CD14-positive monocyte (primary cell): Measurements from ENCODE around the gene MST1R. TPM values are rescaled to one million over a fixed set of nuclear protein-coding genes. Genes with fewer than 3 reads are reported as not detected.
A peak's percentile ranks its signal among the peaks of the same experiment; 100 is the strongest.

Experiments
- DNase-seq, 3 donors: peaks; one replicate each; pipeline ENCODE4 v3.0.0-alpha.2; 2011 to 2022
- H2AFZ ChIP-seq: 2 replicates; pipeline ENCODE4 v1.6.0; 2012; ENCODE audit warnings: mild to moderate bottlenecking, low read depth, low read length, inconsistent platforms; ENCODE audit not compliant: insufficient read depth, poor library complexity, severe bottlenecking
- H3K27ac ChIP-seq, 2 donors: 1 replicate in 1 of 2; 2 replicates in 1 of 2; pipeline ENCODE4 v1.5.1; 2012 to 2013; ENCODE audit warnings: low read length in 2 of 2, control low read depth in 1 of 2, inconsistent platforms in 1 of 2, low read depth in 1 of 2, mild to moderate bottlenecking in 1 of 2
- H3K27me3 ChIP-seq, 2 donors: one replicate each; pipeline versions ENCODE4 v1.6.0 to v1.6.1; 2011 to 2013; ENCODE audit warnings: low read length in 2 of 2; ENCODE audit not compliant: control insufficient read depth in 2 of 2, insufficient read depth in 2 of 2
- H3K36me3 ChIP-seq, 2 donors: replicated peaks in 1 of 2; 1 replicate in 1 of 2; 2 replicates in 1 of 2; pipeline versions ENCODE4 v1.5.1 to v1.6.1; 2012 to 2013; ENCODE audit warnings: low read length in 2 of 2, control low read depth in 1 of 2, inconsistent platforms in 1 of 2, mild to moderate bottlenecking in 1 of 2; ENCODE audit not compliant: insufficient read depth in 2 of 2, control insufficient read depth in 1 of 2
- H3K4me1 ChIP-seq, 2 donors: 1 replicate in 1 of 2; 2 replicates in 1 of 2; pipeline versions ENCODE4 v1.5.1 to v1.6.1; 2012 to 2013; ENCODE audit warnings: low read length in 2 of 2, control low read depth in 1 of 2, inconsistent platforms in 1 of 2, mild to moderate bottlenecking in 1 of 2, moderate library complexity in 1 of 2; ENCODE audit not compliant: insufficient read depth in 2 of 2, control insufficient read depth in 1 of 2
- H3K4me2 ChIP-seq: replicated peaks from 2 replicates; pipeline ENCODE3; 2012; ENCODE audit warnings: low read length, moderate library complexity, mild to moderate bottlenecking; ENCODE audit not compliant: poor library complexity, severe bottlenecking; ENCODE audit errors: extremely low read depth
- H3K4me3 ChIP-seq, 3 experiments: fragments of 200-600 bp in 1 of 3; sonication (generic) in 1 of 3; replicated peaks in 1 of 3; 1 replicate in 2 of 3; 2 replicates in 1 of 3; pipeline ENCODE4 v1.5.1; 2011 to 2013; ENCODE audit warnings: low read length in 3 of 3, mild to moderate bottlenecking in 3 of 3, control low read depth in 2 of 3, low read depth in 2 of 3, inconsistent platforms in 1 of 3, moderate library complexity in 1 of 3
- H3K79me2 ChIP-seq: 2 replicates; pipeline ENCODE4 v1.6.0; 2012; ENCODE audit warnings: mild to moderate bottlenecking, control low read depth, inconsistent platforms, low read length, moderate library complexity; ENCODE audit not compliant: insufficient read depth
- H3K9ac ChIP-seq: 2 replicates; pipeline ENCODE4 v1.6.0; 2017; ENCODE audit warnings: low read length, mild to moderate bottlenecking; ENCODE audit not compliant: insufficient read depth, poor library complexity, severe bottlenecking
- H3K9me3 ChIP-seq, 2 donors: replicated peaks in 1 of 2; 1 replicate in 1 of 2; 2 replicates in 1 of 2; pipeline versions ENCODE4 v1.5.1 to v1.6.1; 2012 to 2013; ENCODE audit warnings: low read length in 2 of 2, control low read depth in 1 of 2; ENCODE audit not compliant: control insufficient read depth in 1 of 2, insufficient read depth in 1 of 2
- H4K20me1 ChIP-seq: 2 replicates; pipeline ENCODE4 v1.6.0; 2012; ENCODE audit warnings: mild to moderate bottlenecking, low read length, control low read depth, moderate library complexity; ENCODE audit not compliant: insufficient read depth
- H3K27ac Mint-ChIP-seq, 7 donors: one replicate each; pipeline ENCODE4 v1.8.0; 2020; ENCODE audit warnings: mild to moderate bottlenecking in 7 of 7, mixed read lengths in 7 of 7, moderate library complexity in 6 of 7, inconsistent platforms in 2 of 7
- H3K27me3 Mint-ChIP-seq, 3 donors: one replicate each; pipeline ENCODE4 v1.8.0; 2021 to 2022; ENCODE audit warnings: low read depth in 3 of 3, mild to moderate bottlenecking in 3 of 3, mixed read lengths in 3 of 3, moderate library complexity in 3 of 3, inconsistent platforms in 1 of 3
- H3K36me3 Mint-ChIP-seq, 2 donors: one replicate each; pipeline ENCODE4 v1.8.0; 2020; ENCODE audit warnings: mixed read lengths in 2 of 2, inconsistent platforms in 1 of 2, mild to moderate bottlenecking in 1 of 2
- H3K4me1 Mint-ChIP-seq: one replicate; pipeline ENCODE4 v1.8.0; 2020; ENCODE audit warnings: mild to moderate bottlenecking, mixed read lengths
- H3K4me3 Mint-ChIP-seq, 2 donors: one replicate each; pipeline ENCODE4 v1.8.0; 2020; ENCODE audit warnings: mild to moderate bottlenecking in 2 of 2, mixed read lengths in 2 of 2, moderate library complexity in 1 of 2
- H3K9me3 Mint-ChIP-seq, 7 donors: one replicate each; pipeline ENCODE4 v1.8.0; 2020 to 2022; ENCODE audit warnings: mixed read lengths in 7 of 7, mild to moderate bottlenecking in 6 of 7, moderate library complexity in 6 of 7, inconsistent platforms in 2 of 7
- CTCF ChIP-seq: fragments of 200-600 bp; IDR thresholded peaks from one replicate; pipeline ENCODE4 v1.8.0; 2022; ENCODE audit warnings: antibody characterized with exemption, mild to moderate bottlenecking
- WGBS: methylation state at CpG from one replicate; pipeline ENCODE4 v1.1.5; 2013; ENCODE audit warnings: missing lambda C conversion rate; ENCODE audit not compliant: insufficient coverage; 5-methylcytosine and 5-hydroxymethylcytosine counted together
- intact Hi-C, 2 donors: fragments of 100-400 bp; cut with micrococcal nuclease; formaldehyde crosslinking; loops; one replicate each; pipeline versions ENCODE4 v1.15.0 to v1.15.1; 2023
- polyA plus RNA-seq, 3 donors: library from polyadenylated mRNA; depleted of rRNA in 1 of 3; unstranded in 2 of 3; stranded (reverse) in 1 of 3; fragments of 300-500 nt in 2 of 3; fragments of >200 nt in 1 of 3; fragmentation: Illumina TruSeq in 2 of 3; gene quantifications; 1 replicate in 2 of 3; 2 replicates in 1 of 3; pipeline ENCODE4 v1.2.3, GENCODE V29; 2012 to 2021

Gene MST1R
- polyA plus RNA-seq, 3 donors, result 0.25 TPM; not detected in 2

DNA sequence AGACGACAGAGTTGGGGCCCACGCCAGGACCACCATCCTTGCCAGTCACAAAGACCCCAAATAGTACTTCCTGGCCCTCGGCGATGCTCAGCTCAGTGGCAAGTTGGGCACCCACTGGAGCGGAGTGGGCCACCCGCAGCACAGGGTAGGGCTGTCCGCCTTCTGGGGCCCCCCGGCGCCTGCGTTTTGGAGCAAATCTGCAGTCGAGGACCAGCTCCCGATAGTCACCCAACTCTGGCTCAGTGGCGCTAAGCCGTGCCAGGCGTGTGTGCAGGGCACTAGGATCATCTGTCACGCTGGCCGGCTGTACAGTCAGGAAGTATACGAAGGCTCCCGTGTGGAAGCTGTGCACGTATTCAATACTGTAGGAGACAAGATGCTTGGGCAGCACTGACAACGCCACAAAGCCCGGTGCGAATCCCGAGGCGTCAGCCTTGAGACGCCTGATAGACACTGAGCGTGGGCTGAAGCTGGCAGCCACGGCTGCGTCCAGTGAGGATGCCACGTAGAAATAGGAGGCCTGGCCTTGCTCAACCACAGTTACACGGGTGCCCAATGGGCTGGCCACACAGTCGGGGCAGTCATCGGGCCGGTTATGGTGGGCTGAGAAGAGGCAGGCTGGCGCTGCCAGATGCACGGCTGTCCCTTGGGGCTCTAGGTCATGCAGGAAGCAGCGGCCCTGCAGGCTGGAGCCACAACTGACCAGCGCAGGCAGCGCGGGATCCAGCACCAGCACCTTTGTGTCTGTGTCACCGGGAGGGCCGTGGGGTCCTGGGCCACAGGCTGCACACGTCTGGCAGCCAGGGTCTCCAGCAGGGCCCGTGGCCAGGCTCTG is 945 bp downstream of the MST1R start:
- peak overlapping the region; percentile 83 for H3K4me2 ChIP-seq
- peak overlapping the region; percentile 97 for H2AFZ ChIP-seq
- no peak for TF ChIP-seq CTCF
- H3K9ac ChIP-seq, result no peak overlapping the region
- Mint-ChIP-seq H3K27ac (peak overlapping the region in 1 of 7 donors; percentile 36), H3K27me3 (peaks cover 0 to 6% (median 2%) of the 10 kb centered on the region in 3 donors), H3K36me3 (no peaks in the 10 kb centered on the region), H3K4me3 (peak overlapping the region in 1 of 2 donors; percentile 90), H3K4me1 (peaks cover 21% of the 10 kb centered on the region), H3K9me3 (no peaks in the 10 kb centered on the region)
- intact Hi-C loops, result no loop called here
- peaks cover 19 to 25% of the 10 kb centered on the region in 2 donors for H3K4me1 ChIP-seq
- no peaks in the 10 kb centered on the region for H3K79me2 ChIP-seq
- H3K4me3 ChIP-seq, result no peak overlapping the region
- WGBS, result 94% methylated on average over 42 of the region's 44 CpGs
- no peaks in the 10 kb centered on the region for H3K27me3 ChIP-seq
- no peak overlapping the region for H3K27ac ChIP-seq
- H3K9me3 ChIP-seq, result no peaks in the 10 kb centered on the region
- no peaks in the 10 kb centered on the region for H4K20me1 ChIP-seq
- H3K36me3 ChIP-seq, result no peaks in the 10 kb centered on the region
- DNase-seq, result no peak

DNA sequence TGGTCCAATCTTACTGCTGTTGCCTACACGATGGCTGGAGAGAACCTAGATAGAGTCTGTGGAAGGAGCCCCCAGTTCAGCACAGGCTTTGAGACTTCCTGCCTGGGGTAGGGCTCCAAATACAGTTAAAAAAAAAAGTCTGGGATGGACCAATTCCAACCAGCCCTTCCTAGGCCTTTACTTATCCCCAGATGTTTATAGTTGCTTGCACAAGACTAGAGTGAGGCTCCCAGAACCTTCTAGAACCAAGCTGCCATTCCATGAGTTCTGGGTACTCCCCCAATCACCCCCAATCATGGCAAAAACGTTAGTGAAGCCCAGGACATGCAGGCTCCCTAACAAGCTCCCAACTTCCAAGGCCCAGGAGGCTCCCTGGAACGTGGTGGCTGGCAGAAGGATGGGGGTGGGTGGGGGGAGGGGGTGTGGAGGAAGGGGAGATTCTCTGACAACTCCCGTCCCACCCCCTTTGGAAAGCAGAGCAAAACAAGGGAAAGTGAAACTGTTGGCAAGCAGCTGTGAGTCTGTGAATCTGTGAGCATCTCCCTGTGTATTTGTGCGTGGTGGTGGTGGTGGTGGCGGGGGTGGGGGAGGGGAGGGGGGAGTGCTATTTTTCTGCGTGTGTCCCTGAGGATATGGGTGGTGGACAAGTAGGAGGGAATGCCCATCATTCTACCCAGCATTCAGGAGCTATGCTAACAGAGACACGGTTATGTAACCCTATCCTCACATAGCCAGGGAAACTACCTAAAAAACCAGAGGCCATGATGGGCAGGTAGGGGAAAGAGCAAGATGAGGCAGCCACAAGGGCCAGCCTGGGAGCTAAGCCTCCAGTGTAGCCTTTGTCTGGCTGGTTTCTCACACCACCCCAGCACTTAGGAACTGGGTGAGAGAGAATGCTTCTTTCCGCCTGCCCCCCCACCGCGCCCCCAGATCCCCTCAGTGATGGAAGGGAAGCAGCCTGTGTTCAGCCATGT is 2.0 kb downstream of the MST1R start:
- Mint-ChIP-seq H3K4me1 (peaks cover 20% of the 10 kb centered on the region), H3K9me3 (no peaks in the 10 kb centered on the region), H3K27me3 (peaks cover 0 to 6% (median 2%) of the 10 kb centered on the region in 3 donors), H3K27ac (peak overlapping the region in 1 of 7 donors; percentile 33), H3K4me3 (no peak overlapping the region), H3K36me3 (no peaks in the 10 kb centered on the region)
- Histone ChIP-seq H4K20me1 (no peaks in the 10 kb centered on the region), H2AFZ (no peak overlapping the region), H3K4me2 (no peak overlapping the region), H3K9ac (no peak overlapping the region), H3K9me3 (no peaks in the 10 kb centered on the region), H3K4me3 (no peak overlapping the region), H3K27me3 (no peaks in the 10 kb centered on the region), H3K36me3 (no peaks in the 10 kb centered on the region), H3K27ac (no peak overlapping the region), H3K79me2 (no peaks in the 10 kb centered on the region), H3K4me1 (peaks cover 18 to 24% of the 10 kb centered on the region in 2 donors)
- WGBS, result 80% methylated on average over 2 of the region's 11 CpGs
- TF ChIP-seq CTCF, result no peak
- DNase-seq, result no peak
- intact Hi-C loops, result no loop called here
